HEK293T (cell line): ENCODE data around the gene SPDYE4.

Experiments
- FOXK2 ChIP-seq: fragments of 450-650 bp; IDR thresholded peaks from 2 replicates; pipeline ENCODE4 v1.6.1; 2016; ENCODE audit warnings: mild to moderate bottlenecking
- FOXM1 ChIP-seq: fragments of 450-650 bp; IDR thresholded peaks from 2 replicates; pipeline ENCODE4 v1.6.1; 2017; ENCODE audit warnings: mild to moderate bottlenecking, borderline replicate concordance
- TARDBP ChIP-seq: fragments of 450-650 bp; IDR thresholded peaks from 2 replicates; pipeline ENCODE4 v1.6.1; 2016

GRCh38 chr17:8710813-8711212, 47.5 kb downstream of the SPDYE4 start:
- TF ChIP-seq TARDBP (no peak), FOXM1 (no peak), FOXK2 (no peak)
